ENCODE measurements around the gene PCDHGC4.

Gene PCDHGC4

GRCh38 chr5:141512911-141513626 is 28.2 kb downstream of the PCDHGC4 start:
- DNase-seq, result no peak

GRCh38 chr5:141513627-141514329 is 28.9 kb downstream of the PCDHGC4 start:
- DNase-seq, result peak; percentile 85

GRCh38 chr5:141514330-141515133 is 29.7 kb downstream of the PCDHGC4 start:
- peak; percentile 52 for DNase-seq

GRCh38 chr5:141515141-141515540 is 30.3 kb downstream of the PCDHGC4 start:
- no peak for DNase-seq

- DNase-seq, result no peak
These were observed 31.3 kb downstream of the PCDHGC4 start for GRCh38 chr5:141515946-141516671.

GRCh38 chr5:141516672-141517025 is 31.8 kb downstream of the PCDHGC4 start:
- no peak for DNase-seq

GRCh38 chr5:141517312-141517711 is 32.5 kb downstream of the PCDHGC4 start:
- no peak for DNase-seq

- no peak for DNase-seq
These were observed 33.2 kb downstream of the PCDHGC4 start for GRCh38 chr5:141517880-141518617.

GRCh38 chr5:141518618-141519015 is 33.8 kb downstream of the PCDHGC4 start:
- DNase-seq, result no peak

- DNase-seq, result no peak
These were observed 35.1 kb downstream of the PCDHGC4 start for GRCh38 chr5:141519605-141520565.

GRCh38 chr5:141521244-141521781 is 36.5 kb downstream of the PCDHGC4 start:
- peak; percentile 50 for DNase-seq

GRCh38 chr5:141522301-141522700 is 37.5 kb downstream of the PCDHGC4 start:
- no peak for DNase-seq

- no peak for DNase-seq
These were observed 39.2 kb downstream of the PCDHGC4 start for GRCh38 chr5:141523991-141524390.

- DNase-seq, result peak; percentile 87
These were observed 40.1 kb downstream of the PCDHGC4 start for GRCh38 chr5:141524604-141525597.

- DNase-seq, result no peak
These were observed 40.8 kb downstream of the PCDHGC4 start for GRCh38 chr5:141525653-141526052.

GRCh38 chr5:141527426-141527825 is 42.6 kb downstream of the PCDHGC4 start:
- DNase-seq, result no peak

GRCh38 chr5:141528291-141528984 is 43.6 kb downstream of the PCDHGC4 start:
- no peak for DNase-seq

GRCh38 chr5:141529002-141529401 is 44.2 kb downstream of the PCDHGC4 start:
- no peak for DNase-seq

- no peak for DNase-seq
These were observed 45.0 kb downstream of the PCDHGC4 start for GRCh38 chr5:141529873-141530272.

Data from GOT3 (cell line).